ENCODE measurements around the gene RNASE8.

The RNASE8 gene

DNA sequence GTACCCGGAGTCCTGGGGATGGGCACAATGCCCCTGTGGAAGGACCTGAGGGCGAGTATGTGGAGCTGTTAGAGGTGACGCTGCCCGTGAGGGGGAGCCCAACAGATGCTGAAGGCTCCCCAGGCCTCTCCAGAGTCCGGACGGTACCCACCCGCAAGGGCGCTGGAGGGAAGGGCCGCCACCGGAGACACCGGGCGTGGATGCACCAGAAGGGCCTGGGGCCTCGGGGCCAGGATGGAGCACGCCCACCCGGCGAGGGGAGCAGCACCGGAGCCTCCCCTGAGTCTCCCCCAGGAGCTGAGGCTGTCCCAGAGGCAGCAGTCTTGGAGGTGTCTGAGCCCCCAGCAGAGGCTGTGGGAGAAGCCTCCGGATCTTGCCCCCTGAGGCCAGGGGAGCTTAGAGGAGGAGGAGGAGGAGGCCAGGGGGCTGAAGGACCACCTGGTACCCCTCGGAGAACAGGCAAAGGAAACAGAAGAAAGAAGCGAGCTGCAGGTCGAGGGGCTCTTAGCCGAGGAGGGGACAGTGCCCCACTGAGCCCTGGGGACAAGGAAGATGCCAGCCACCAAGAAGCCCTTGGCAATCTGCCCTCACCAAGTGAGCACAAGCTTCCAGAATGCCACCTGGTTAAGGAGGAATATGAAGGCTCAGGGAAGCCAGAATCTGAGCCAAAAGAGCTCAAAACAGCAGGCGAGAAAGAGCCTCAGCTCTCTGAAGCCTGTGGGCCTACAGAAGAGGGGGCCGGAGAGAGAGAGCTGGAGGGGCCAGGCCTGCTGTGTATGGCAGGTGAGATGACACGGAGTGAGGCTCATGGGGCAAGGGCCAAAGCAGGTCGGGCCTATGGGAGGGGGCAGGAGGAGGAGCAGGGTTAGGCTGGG, 17.0 kb downstream of the RNASE8 start:
- no peak for TF ChIP-seq JUND (IDR thresholded peaks at IDR 0.05; ENCODE audit: low read depth)
- DNase-seq (ENCODE audit: low read depth in 1 of 2, low spot score in 1 of 2): no peak
- in situ Hi-C loops (cut with HindIII; ENCODE audit: low pct_unique_long_range_greater_than_20kb, low sequenced_read_pairs): no loop called here

DNA sequence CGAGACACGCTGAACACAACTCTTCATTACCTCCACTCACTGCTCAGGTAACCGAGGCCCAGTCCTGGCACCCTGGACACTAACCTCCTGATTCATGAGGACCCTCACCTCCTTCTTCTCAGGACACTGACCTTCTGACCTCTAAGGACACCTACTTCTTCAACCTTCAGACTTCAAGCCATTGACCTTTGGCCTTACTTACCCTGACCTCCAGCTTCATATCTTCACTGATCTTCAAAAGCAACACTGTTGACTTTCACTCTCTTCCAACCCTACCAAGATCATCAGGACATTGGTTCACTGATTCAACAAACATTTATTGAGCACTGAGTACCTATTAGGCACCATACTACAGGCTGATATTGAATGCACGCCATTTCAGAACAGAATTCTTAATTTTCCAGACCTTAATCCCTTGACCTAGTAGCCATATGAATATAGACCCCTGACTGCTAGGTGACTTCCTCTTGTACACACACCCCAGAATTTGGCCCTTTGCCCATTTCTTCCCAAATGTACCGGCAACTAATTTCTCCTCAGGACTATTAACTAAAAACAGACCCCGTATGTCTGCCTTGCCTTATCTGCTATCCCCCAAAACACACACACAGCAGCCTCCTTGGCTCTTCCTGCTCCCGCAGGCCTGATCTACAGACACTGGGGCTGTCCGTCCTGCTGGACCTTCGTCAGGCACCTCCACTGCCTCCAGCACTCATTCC, 18.3 kb downstream of the RNASE8 start:
- no peak for TF ChIP-seq JUND (IDR thresholded peaks at IDR 0.05; ENCODE audit: low read depth)
- no peak for DNase-seq (ENCODE audit: low read depth in 1 of 2, low spot score in 1 of 2)
- in situ Hi-C loops (cut with HindIII; ENCODE audit: low pct_unique_long_range_greater_than_20kb, low sequenced_read_pairs): no loop called here

DNA sequence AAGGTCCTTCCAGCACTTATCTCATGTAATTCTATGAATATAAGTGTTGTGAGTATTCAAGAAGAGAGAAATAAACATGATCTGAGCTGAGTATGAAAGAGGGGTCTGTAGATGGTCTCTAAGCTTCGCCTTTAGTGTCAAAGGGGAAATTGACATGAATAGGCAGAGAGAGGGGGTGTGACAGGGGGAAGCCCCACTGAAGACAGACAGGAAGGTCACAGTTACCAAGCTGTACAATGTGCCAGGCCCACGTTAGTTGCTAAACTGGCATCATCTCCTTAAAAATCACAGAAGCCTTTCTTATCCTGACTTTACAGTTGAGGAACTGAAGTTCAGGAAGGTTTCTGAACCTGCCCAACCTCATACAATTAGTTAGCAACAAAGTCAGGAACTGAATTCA, 20.1 kb downstream of the RNASE8 start:
- no peak for TF ChIP-seq JUND (IDR thresholded peaks at IDR 0.05; ENCODE audit: low read depth)
- in situ Hi-C loops (cut with HindIII; ENCODE audit: low pct_unique_long_range_greater_than_20kb, low sequenced_read_pairs): no loop called here
- DNase-seq (ENCODE audit: low read depth in 1 of 2, low spot score in 1 of 2): no peak

DNA sequence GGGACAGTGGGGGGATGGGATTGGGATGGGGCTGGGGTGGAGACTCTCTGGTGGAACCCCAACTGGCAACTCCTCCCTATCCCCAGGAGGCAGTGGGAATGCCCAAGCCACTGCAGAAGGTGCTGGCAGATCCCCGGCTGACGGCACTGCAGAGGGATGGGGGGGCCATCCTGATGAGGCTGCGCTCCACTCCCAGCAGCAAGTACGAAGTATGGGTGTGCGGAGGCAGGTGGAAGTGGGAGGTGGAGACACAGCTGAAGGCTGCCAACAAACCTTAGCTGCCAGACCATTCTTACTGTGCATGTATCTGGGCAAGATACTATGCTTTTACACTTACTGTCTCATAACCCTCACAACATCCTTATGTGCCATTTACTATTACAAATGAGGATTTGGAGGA, 20.7 kb downstream of the RNASE8 start:
- in situ Hi-C loops (cut with HindIII; ENCODE audit: low pct_unique_long_range_greater_than_20kb, low sequenced_read_pairs): no loop called here
- TF ChIP-seq JUND (IDR thresholded peaks at IDR 0.05; ENCODE audit: low read depth): no peak
- DNase-seq (ENCODE audit: low read depth in 1 of 2, low spot score in 1 of 2): no peak

DNA sequence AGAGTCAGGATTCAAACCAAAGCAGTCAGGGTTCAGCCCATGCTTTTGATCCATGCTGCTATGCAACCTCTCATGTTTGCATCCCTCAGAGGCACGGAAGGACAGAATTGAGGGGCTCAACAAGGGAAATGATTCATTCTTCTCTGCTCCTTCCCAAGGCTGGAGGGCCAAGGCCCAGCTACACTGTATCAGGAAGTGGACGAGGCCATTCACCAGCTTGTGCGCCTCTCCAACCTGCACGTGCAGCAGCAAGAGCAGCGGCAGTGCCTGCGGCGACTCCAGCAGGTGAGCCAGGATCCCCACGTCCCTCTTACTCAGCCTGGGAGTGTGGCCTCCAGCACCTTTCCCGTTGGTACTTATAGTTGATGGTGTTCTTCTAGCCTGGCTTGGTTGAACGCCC, 21.1 kb downstream of the RNASE8 start:
- in situ Hi-C loops (cut with HindIII; ENCODE audit: low pct_unique_long_range_greater_than_20kb, low sequenced_read_pairs): no loop called here
- no peak for TF ChIP-seq JUND (IDR thresholded peaks at IDR 0.05; ENCODE audit: low read depth)
- DNase-seq (ENCODE audit: low read depth in 1 of 2, low spot score in 1 of 2): no peak

DNA sequence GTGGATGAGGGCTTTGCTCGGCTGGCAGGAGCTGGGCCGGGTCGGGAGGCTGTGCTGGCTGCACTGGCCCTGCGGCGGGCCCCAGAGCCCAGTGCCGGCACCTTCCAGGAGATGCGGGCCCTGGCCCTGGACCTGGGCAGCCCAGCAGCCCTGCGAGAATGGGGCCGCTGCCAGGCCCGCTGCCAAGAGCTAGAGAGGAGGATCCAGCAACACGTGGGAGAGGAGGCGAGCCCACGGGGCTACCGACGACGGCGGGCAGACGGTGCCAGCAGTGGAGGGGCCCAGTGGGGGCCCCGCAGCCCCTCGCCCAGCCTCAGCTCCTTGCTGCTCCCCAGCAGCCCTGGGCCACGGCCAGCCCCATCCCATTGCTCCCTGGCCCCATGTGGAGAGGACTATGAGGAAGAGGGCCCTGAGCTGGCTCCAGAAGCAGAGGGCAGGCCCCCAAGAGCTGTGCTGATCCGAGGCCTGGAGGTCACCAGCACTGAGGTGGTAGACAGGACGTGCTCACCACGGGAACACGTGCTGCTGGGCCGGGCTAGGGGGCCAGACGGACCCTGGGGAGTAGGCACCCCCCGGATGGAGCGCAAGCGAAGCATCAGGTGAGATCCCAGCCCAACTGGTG, 24.0 kb downstream of the RNASE8 start:
- in situ Hi-C loops (cut with HindIII; ENCODE audit: low pct_unique_long_range_greater_than_20kb, low sequenced_read_pairs): no loop called here
- TF ChIP-seq JUND (IDR thresholded peaks at IDR 0.05; ENCODE audit: low read depth): no peak
- no peak for DNase-seq (ENCODE audit: low read depth in 1 of 2, low spot score in 1 of 2)

DNA sequence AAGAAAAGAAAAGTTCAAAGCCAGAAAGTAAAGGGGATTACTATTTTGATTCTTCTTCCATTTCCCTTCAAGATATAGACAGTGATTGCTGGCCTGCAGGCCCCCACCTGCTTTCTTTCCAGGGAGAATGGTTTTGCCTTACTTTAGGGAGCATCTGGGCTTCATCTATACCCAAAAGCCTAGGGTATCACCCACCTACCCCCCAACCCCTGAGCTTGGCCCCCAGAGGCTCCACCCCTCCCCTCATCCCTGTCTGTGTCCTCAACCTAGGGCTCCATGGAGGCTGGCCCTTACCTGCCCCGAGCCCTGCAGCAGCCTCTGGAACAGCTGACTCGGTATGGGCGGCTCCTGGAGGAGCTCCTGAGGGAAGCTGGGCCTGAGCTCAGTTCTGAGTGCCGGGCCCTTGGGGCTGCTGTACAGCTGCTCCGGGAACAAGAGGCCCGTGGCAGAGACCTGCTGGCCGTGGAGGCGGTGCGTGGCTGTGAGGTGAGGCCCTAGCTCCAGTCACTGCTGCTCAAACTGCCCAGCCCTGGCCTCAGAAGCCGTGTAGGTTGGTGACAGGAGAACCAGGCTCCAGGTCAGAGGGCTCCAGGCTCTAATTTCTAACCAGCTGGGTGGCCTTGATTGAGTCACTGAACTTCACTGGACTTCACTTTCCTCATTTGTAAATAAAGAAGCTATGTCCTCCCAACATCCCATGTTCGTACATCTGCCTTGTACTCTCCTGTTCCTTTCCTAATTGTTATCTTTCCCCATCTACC, 26.1 kb downstream of the RNASE8 start:
- in situ Hi-C loops (cut with HindIII; ENCODE audit: low pct_unique_long_range_greater_than_20kb, low sequenced_read_pairs): no loop called here
- no peak for DNase-seq (ENCODE audit: low read depth in 1 of 2, low spot score in 1 of 2)
- no peak for TF ChIP-seq JUND (IDR thresholded peaks at IDR 0.05; ENCODE audit: low read depth)

DNA sequence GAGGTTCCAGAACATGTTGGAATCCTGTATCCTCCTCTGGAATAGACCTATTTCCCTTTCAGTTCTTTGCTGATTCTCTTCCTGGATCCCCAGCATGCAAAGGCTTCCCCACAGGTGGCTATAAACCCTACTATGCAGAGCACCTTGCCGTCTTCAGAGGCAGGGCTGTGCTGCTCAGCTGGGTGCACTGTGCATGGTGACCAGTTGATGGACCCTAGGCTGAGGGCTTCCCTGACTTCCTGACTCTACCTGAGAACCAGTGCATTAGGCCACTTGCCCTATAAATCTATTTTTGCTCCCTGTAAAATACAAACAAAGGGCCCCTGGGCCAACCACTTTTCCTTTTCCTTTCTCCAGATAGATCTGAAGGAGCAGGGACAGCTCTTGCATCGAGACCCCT, 26.8 kb downstream of the RNASE8 start:
- DNase-seq (ENCODE audit: low read depth in 1 of 2, low spot score in 1 of 2): no peak
- in situ Hi-C loops (cut with HindIII; ENCODE audit: low pct_unique_long_range_greater_than_20kb, low sequenced_read_pairs): no loop called here

DNA sequence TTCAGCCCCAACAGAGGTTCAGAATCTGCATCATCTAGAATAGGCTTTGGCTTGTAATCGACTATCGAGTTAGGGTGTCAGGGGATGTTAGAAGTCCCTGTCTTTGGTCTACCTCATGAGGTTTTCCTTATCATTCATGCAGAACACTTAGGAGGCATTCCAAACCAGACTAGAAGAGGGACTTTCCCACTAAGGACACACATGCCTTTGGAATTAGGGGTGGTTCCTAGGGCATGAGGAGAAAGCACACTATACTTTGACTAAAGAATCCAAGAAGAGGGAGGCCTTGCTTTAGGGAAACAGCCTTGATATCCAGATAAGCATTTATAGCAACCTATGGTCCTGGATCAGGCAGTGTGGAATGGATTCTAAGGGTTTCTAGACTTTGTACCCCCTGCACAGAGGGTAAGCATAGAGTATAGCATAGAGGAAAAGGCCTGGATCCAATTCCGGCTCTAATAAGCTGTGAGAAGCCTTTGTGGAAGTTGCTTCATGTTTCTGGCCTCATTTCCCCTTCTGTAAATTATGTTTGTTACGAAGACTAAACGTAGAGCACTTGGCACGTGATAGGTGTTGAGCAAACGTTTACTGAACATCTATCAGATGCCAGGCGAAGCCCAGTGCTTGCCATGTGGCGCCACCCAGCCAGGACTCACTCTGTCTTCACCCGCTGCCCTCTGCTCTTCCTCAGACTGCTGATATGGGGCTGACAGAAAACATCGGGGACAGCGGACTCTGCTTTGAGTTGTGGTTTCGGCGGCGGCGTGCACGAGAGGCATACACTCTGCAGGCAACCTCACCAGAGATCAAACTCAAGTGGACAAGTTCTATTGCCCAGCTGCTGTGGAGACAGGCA, 27.6 kb downstream of the RNASE8 start:
- in situ Hi-C loops (cut with HindIII; ENCODE audit: low pct_unique_long_range_greater_than_20kb, low sequenced_read_pairs): no loop called here
- no peak for DNase-seq (ENCODE audit: low read depth in 1 of 2, low spot score in 1 of 2)
- no peak for TF ChIP-seq JUND (IDR thresholded peaks at IDR 0.05; ENCODE audit: low read depth)

More for the DNA sequence above, 26.8 kb downstream of the RNASE8 start:
- TF ChIP-seq JUND (IDR thresholded peaks at IDR 0.05; ENCODE audit: low read depth): no peak

DNA sequence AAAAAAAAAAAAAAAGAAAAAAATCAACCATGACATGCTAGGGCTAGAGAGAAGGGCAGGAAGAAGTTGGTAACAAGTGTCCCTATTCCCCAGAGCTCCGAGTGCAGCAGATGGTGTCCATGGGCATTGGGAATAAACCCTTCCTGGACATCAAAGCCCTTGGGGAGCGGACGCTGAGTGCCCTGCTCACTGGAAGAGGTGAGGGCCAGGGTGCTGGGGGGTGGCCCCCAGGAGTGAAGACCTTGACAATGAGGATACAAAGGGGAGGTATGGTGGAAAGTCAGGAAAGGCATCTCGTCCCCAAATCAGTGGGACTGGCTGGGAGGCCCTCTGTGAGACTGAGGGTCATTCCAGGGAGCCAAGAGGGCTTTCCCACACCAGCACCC, 29.3 kb downstream of the RNASE8 start:
- in situ Hi-C loops (cut with HindIII; ENCODE audit: low pct_unique_long_range_greater_than_20kb, low sequenced_read_pairs): no loop called here
- no peak for TF ChIP-seq JUND (IDR thresholded peaks at IDR 0.05; ENCODE audit: low read depth)
- no peak for DNase-seq (ENCODE audit: low read depth in 1 of 2, low spot score in 1 of 2)

DNA sequence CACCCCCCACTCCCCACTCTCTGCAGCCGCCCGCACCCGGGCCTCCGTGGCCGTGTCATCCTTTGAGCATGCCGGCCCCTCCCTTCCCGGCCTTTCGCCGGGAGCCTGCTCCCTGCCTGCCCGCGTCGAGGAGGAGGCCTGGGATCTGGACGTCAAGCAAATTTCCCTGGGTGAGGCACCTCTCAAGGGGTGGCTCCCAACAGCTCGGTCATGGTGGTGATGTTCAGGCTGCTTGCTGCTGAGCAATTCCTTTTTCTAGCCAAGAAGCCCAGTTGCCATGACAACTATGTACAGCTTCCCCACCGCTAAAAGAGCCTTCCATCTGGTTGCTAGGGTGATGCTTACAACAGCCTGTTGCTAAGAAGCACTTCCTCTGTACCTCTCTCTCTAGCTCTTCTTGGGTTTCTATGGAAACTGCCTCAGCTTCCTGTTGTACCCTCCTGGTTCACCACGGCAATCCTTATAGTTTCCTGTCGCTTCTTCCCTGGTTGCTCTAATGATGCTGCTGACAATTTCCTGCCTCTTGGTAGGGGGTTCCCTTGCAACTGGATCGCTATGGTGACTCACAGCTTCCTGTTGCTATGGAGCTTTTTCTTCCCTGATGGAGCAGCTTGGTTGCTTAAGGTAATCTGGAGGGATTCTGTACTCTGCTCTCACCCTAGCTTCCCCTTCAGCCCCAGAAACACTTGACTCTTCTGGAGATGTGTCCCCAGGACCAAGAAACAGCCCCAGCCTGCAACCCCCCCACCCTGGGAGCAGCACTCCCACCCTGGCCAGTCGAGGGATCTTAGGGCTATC, 29.9 kb downstream of the RNASE8 start:
- no peak for DNase-seq (ENCODE audit: low read depth in 1 of 2, low spot score in 1 of 2)
- in situ Hi-C loops (cut with HindIII; ENCODE audit: low pct_unique_long_range_greater_than_20kb, low sequenced_read_pairs): no loop called here
- TF ChIP-seq JUND (IDR thresholded peaks at IDR 0.05; ENCODE audit: low read depth): no peak

All from T47D (cell line).